Body of pancreas (tissue), 4 donors: ENCODE measurements around the gene MLXIP.

ENCODE experiments used
- CTCF ChIP-seq, 7 experiments: fragments of 450-650 bp in 4 of 7; fragments of 200-600 bp in 3 of 7; sonication (generic) in 3 of 7; IDR thresholded peaks; one replicate each; pipeline ENCODE4 v1.5.1; 2016 to 2019; ENCODE audit warnings: antibody characterized with exemption in 7 of 7
- POLR2A ChIP-seq, 3 donors: fragments of 450-650 bp; IDR thresholded peaks; one replicate each; pipeline ENCODE4 v1.6.1; 2016; ENCODE audit warnings: antibody characterized with exemption in 3 of 3, mild to moderate bottlenecking in 2 of 3

GRCh38 chr12:122172262-122172939 is 93.8 kb downstream of the MLXIP start:
- no peak for TF ChIP-seq CTCF (IDR thresholded peaks at IDR 0.05)
- no peak for TF ChIP-seq POLR2A (IDR thresholded peaks at IDR 0.05)
